Stomach (tissue), 4 donors: ENCODE results near the gene ATF7IP.

Source experiments
- POLR2A ChIP-seq, 4 donors: fragments of 450-650 bp; IDR thresholded peaks; one replicate each; pipeline ENCODE4 v1.6.1; 2016; ENCODE audit warnings: antibody characterized with exemption in 4 of 4, control low read depth in 2 of 4, mild to moderate bottlenecking in 1 of 4, moderate library complexity in 1 of 4
- POLR2AphosphoS5 ChIP-seq, 3 donors: sonication (generic); formaldehyde crosslinking; IDR thresholded peaks; one replicate each; pipeline ENCODE4 v1.6.1; 2016; ENCODE audit warnings: antibody characterized with exemption in 3 of 3
- TF ChIP-seq, protein P1 (sequence below), 7 experiments: fragments of 450-650 bp in 4 of 7; fragments of 200-600 bp in 3 of 7; sonication (generic) in 3 of 7; IDR thresholded peaks; one replicate each; pipeline ENCODE4 v1.5.1; 2016 to 2019; ENCODE audit warnings: antibody characterized with exemption in 7 of 7, control low read depth in 2 of 7, mild to moderate bottlenecking in 1 of 7

DNA sequence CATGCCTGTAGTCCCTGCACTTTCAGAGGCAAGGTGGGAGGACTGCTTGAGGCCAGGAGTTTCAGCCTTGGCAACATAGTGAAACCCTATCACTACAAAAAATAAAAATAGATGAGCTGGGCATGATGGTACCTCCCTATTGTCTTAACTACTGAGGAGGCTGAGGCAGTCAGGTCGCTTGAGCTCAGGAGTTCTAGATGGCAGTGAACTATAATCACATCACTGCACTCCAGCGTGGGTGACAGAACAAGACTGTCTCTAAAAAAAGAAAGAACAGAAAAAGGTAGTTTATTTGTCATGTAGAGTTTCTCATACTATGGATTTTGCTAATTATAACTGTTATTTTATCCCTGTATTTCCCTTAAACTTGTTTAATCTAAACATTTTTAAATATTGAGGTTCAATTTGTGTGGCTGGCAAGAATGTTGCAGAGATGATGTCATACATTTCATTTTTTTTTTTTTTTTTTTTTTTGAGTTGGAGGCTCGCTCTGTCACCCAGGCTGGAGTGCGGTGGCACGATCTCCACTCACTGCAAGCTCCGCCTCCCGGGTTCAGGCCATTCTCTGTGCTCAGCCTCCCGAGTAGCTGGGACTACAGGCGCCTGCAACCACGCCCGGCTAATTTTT is 39.7 kb upstream of the ATF7IP start:
- TF ChIP-seq POLR2AphosphoS5 (IDR thresholded peaks at IDR 0.05): no peak
- TF ChIP-seq, protein P1, sequence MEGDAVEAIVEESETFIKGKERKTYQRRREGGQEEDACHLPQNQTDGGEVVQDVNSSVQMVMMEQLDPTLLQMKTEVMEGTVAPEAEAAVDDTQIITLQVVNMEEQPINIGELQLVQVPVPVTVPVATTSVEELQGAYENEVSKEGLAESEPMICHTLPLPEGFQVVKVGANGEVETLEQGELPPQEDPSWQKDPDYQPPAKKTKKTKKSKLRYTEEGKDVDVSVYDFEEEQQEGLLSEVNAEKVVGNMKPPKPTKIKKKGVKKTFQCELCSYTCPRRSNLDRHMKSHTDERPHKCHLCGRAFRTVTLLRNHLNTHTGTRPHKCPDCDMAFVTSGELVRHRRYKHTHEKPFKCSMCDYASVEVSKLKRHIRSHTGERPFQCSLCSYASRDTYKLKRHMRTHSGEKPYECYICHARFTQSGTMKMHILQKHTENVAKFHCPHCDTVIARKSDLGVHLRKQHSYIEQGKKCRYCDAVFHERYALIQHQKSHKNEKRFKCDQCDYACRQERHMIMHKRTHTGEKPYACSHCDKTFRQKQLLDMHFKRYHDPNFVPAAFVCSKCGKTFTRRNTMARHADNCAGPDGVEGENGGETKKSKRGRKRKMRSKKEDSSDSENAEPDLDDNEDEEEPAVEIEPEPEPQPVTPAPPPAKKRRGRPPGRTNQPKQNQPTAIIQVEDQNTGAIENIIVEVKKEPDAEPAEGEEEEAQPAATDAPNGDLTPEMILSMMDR (IDR thresholded peaks at IDR 0.05): no peak
- no peak for TF ChIP-seq POLR2A (IDR thresholded peaks at IDR 0.05)
